ENCODE measurements around the gene DSN1. TPM values are rescaled to one million over a fixed set of nuclear protein-coding genes. Genes with fewer than 3 reads are reported as not detected.

DSN1 gene
- total RNA-seq, 1 donor from 2014 or later: 24.5 TPM

DNA sequence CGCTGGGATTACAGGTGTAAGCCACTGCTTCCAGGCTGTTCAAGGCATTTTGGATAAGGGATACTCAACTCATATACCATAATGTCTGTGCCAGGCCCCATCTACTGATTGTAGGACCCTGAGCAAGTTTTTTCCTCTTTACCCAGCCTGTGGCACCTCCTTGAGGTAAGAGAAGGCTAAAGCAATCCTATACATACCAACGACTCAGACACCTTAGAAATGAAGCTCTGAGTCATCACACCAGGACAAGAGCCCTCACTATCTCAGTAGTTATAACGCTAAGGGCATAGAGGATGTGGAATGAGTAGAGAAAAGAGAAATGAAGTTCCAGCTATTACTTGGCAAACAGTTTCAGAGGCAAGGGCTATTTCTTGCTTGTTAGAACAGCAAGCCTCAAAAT lies 44.6 kb downstream of the DSN1 start:
- H3K27ac Mint-ChIP-seq: peak overlapping the region; percentile 45
- H3K36me3 Mint-ChIP-seq (ENCODE audit: low read depth): peaks cover 2% of the 10 kb centered on the region

DNA sequence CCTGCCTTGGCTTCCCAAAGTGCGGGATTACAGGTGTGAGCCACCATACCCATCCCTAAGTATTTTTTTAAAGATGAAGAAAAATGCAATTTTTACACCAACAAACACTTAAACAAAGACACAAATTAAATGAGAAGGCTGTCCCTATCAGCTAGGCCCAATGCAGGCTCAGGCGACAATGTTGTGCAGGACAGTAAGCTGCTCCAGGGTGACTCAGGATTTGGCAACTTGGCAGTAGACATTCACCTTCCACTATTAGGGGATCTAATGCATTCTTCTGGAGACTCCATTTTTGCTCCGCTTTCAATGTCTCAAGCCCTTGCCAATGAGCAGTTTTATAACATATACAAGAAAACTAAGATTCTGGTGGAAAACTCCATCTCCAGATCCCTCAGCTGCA lies 47.4 kb downstream of the DSN1 start:
- intact Hi-C loops (cut with micrococcal nuclease): loop anchor here (10.0 kb wide), 1 partner anchor 81 kb away; the partner anchor contains the start of gene SLA2
- Mint-ChIP-seq H3K4me1 (peaks cover 12% of the 10 kb centered on the region), H3K27me3 (no peaks in the 10 kb centered on the region), H3K36me3 (ENCODE audit: low read depth) (peaks cover 4% of the 10 kb centered on the region), H3K4me3 (no peak overlapping the region), H3K9me3 (no peaks in the 10 kb centered on the region), H3K27ac (no peak overlapping the region)
- DNase-seq: no peak

More for the DNA sequence above, 44.6 kb downstream of the DSN1 start:
- H3K4me3 Mint-ChIP-seq: no peak overlapping the region
- DNase-seq: peak; percentile 64
- H3K4me1 Mint-ChIP-seq: peaks cover 18% of the 10 kb centered on the region
- intact Hi-C loops (cut with micrococcal nuclease): loop anchor here (10.0 kb wide), 1 partner anchor 84 kb away; the partner anchor contains the start of gene SLA2
- no peaks in the 10 kb centered on the region for H3K9me3 Mint-ChIP-seq
- no peaks in the 10 kb centered on the region for H3K27me3 Mint-ChIP-seq

DNA sequence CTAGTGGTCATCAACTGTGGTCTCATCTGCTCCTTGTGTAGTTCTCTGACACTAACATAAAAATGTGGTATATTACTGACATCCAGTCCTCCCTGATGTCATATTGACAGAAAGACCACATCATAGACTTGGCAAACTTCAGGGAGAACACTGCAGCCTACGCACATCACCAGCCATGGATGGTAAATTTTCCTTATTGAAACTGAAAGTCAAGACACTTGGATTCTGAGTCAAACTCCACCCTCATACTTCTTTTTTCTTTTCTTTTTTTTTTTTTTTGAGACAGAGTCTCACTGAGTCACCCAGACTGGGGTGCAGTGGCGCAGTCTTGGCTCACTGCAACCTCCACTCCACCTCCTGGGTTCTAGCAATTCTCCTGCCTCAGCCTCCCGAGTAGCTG lies 53.1 kb downstream of the DSN1 start:
- no peak overlapping the region for H3K4me3 Mint-ChIP-seq
- no peaks in the 10 kb centered on the region for H3K27me3 Mint-ChIP-seq
- intact Hi-C loops (cut with micrococcal nuclease): loop anchor here (1.0 to 10.0 kb wide), 2 partner anchors 25 to 76 kb away; partner anchors contain the start of gene SLA2
- DNase-seq: peak; percentile 68
- H3K9me3 Mint-ChIP-seq: no peaks in the 10 kb centered on the region
- H3K36me3 Mint-ChIP-seq (ENCODE audit: low read depth): peaks cover 8% of the 10 kb centered on the region
- H3K4me1 Mint-ChIP-seq: peaks cover 12% of the 10 kb centered on the region
- H3K27ac Mint-ChIP-seq: peak overlapping the region; percentile 65

DNA sequence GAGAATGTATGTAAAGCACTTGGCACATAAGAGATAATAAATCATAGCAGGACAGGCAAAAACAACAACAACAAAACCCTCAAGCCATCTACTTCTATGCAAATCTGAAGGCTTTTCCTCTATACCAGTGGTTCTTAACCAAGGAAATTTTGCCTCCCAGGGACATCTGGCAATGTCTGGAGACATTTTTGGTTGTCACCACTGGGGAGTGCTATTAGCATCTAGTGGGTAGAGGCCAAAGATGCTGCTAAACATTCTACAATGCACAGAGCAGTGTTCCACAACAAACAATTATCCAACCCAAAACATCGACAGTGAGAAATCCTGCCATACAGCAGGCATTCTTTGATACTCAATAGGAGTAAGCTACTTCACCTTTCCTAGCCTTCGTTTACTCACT lies 55.9 kb downstream of the DSN1 start:
- H3K36me3 Mint-ChIP-seq (ENCODE audit: low read depth): peaks cover 8% of the 10 kb centered on the region
- no peaks in the 10 kb centered on the region for H3K27me3 Mint-ChIP-seq
- H3K4me1 Mint-ChIP-seq: peaks cover 9% of the 10 kb centered on the region
- no peak overlapping the region for H3K4me3 Mint-ChIP-seq
- intact Hi-C loops (cut with micrococcal nuclease): loop anchor here (2.0 kb wide), 1 partner anchor 37 kb away; no protein-coding TSS in a partner anchor
- no peaks in the 10 kb centered on the region for H3K9me3 Mint-ChIP-seq
- no peak overlapping the region for H3K27ac Mint-ChIP-seq
- peak; percentile 72 for DNase-seq

DNA sequence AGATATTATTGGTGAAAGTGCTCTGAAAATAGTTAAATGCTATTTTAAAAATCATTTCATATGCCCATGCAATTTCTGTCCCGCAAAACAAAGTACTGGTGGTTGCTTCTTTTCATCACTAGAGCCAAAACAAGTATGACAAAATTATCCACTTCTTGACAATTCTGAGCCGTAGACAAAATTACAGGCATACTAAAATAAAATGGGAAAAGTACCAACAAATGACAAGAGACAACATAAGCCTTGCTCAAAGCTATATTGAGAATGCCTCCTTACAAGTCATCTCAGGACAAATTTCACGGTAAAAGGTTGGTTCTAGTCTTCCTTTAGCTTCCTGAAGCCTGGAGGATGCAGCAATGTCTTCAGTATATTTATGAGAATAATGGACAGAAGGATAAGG lies 56.5 kb downstream of the DSN1 start:
- peaks cover 9% of the 10 kb centered on the region for H3K4me1 Mint-ChIP-seq
- intact Hi-C loops (cut with micrococcal nuclease): loop anchor here (2.0 kb wide), 1 partner anchor 38 kb away; no protein-coding TSS in a partner anchor
- no peaks in the 10 kb centered on the region for H3K9me3 Mint-ChIP-seq
- H3K4me3 Mint-ChIP-seq: no peak overlapping the region
- no peak overlapping the region for H3K27ac Mint-ChIP-seq
- H3K36me3 Mint-ChIP-seq (ENCODE audit: low read depth): peaks cover 8% of the 10 kb centered on the region
- no peak for DNase-seq
- H3K27me3 Mint-ChIP-seq: no peaks in the 10 kb centered on the region

DNA sequence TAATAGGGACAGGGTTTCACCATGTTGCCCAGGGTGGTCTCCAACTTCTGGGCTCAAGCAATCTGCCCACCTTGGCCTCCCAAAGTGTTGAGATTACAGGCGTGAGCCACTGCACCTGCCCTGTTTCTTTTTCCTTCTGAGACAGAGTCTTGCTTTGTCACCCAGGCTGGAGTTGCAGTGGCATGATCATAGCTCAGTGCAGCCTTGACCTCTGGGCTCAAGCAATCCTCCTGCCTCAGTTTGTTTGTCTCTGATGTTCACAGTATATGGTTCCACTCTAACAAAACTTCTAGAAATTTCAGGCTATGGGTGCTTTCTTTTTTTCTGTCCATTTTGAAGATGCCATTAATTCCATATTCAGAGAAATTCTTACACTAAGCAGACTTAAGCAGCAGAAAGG lies 60.8 kb downstream of the DSN1 start:
- intact Hi-C loops (cut with micrococcal nuclease): no loop called here
- H3K36me3 Mint-ChIP-seq (ENCODE audit: low read depth): no peaks in the 10 kb centered on the region
- no peak for DNase-seq
- no peak overlapping the region for H3K27ac Mint-ChIP-seq
- no peaks in the 10 kb centered on the region for H3K9me3 Mint-ChIP-seq
- H3K27me3 Mint-ChIP-seq: no peaks in the 10 kb centered on the region
- H3K4me1 Mint-ChIP-seq: peaks cover 2% of the 10 kb centered on the region
- no peak overlapping the region for H3K4me3 Mint-ChIP-seq

DNA sequence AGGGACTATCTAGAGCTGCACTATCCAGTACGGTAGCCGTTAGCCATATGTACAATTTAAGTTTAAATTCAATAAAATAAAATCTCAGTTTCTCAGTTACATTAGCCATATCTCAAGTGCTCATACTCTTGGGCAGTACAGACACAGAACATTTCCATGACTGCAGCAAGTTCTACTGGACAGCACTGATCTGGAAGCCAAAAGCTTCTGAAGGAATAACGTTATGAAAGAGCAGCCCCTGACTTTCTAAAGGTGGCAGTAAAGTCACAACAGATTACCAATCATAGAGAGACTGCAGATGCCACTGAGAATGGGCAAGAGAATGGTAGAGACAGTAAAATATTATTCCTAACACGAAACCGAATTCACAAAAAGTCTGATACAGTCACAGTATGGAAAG lies 64.4 kb downstream of the DSN1 start:
- H3K27ac Mint-ChIP-seq: no peak overlapping the region
- H3K4me3 Mint-ChIP-seq: no peak overlapping the region
- intact Hi-C loops (cut with micrococcal nuclease): no loop called here
- no peaks in the 10 kb centered on the region for H3K36me3 Mint-ChIP-seq (ENCODE audit: low read depth)
- H3K27me3 Mint-ChIP-seq: no peaks in the 10 kb centered on the region
- no peaks in the 10 kb centered on the region for H3K4me1 Mint-ChIP-seq
- no peak for DNase-seq
- no peaks in the 10 kb centered on the region for H3K9me3 Mint-ChIP-seq

DNA sequence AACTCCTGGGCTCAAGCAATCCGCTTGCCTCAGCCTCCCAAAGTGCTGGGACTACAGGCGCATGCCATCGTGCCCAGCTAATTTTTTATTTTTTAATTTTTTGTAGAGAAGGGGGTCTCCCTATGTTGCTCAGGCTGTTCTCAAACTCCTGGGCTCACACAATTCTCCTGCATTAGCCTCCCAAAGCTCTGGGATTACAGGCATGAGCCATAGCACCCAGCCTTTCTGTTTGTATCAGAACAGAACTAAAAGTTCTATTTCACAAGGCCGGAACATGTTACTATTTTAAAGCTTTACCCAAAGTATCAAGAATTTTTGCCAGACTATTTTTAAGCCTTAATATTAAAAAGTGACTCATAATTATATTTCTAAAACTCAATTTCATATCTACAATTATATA lies 70.0 kb downstream of the DSN1 start:
- no peak overlapping the region for H3K27ac Mint-ChIP-seq
- H3K36me3 Mint-ChIP-seq (ENCODE audit: low read depth): no peaks in the 10 kb centered on the region
- no peaks in the 10 kb centered on the region for H3K4me1 Mint-ChIP-seq
- DNase-seq: no peak
- no peak overlapping the region for H3K4me3 Mint-ChIP-seq
- intact Hi-C loops (cut with micrococcal nuclease): no loop called here
- no peaks in the 10 kb centered on the region for H3K9me3 Mint-ChIP-seq
- H3K27me3 Mint-ChIP-seq: no peaks in the 10 kb centered on the region

Other genes with a start within 250 kb of the DSN1 start
- 0.14 and 0.33 TPM in 2 replicates for gene MYL9, start 232.2 kb downstream of the DSN1 start, total RNA-seq
- gene TGIF2, start 200.2 kb downstream of the DSN1 start, total RNA-seq: 55.2 and 55.7 TPM in 2 replicates
- gene RAB5IF, start 168.0 kb downstream of the DSN1 start, total RNA-seq: 114 and 122 TPM in 2 replicates
- gene SLA2, start 127.6 kb downstream of the DSN1 start, total RNA-seq: 59.0 and 59.6 TPM in 2 replicates
- gene NDRG3, start 27.7 kb downstream of the DSN1 start, total RNA-seq: 24.7 and 25.3 TPM in 2 replicates
- gene TLDC2, start 102.4 kb upstream of the DSN1 start, total RNA-seq: not detected in 2 replicates
- gene SAMHD1, start 177.9 kb upstream of the DSN1 start, total RNA-seq: 51.6 TPM in 2 replicates

All from activated CD4-positive, alpha-beta T cell treated with anti-CD3 and anti-CD28 coated beads, Interleukin-2, amount 10 ng/mL, durations not matched to agents 24 days and 14 days (primary cell).